ENCODE measurements around the gene TRIM72. TPM values are rescaled to one million over a fixed set of nuclear protein-coding genes. Genes with fewer than 3 reads are reported as not detected.

TRIM72 gene
- total and polyA plus RNA-seq, 9 of the 15 experiments (the other 6 are each of a cell fraction or from before 2014, with no cell fraction given) = under 0.01 TPM; not detected in 8

GRCh38 chr16:31196324-31197088 is 17.4 kb upstream of the TRIM72 start (continued):
- TF ChIP-seq ZHX1 (conservative IDR thresholded peaks at IDR 0.05; ENCODE audit: low read length) (no peak), PRDM10 (IDR thresholded peaks at IDR 0.05; ENCODE audit: partially characterized antibody) (no peak), NEUROD1 (IDR thresholded peaks at IDR 0.05; ENCODE audit: borderline replicate concordance, low read depth, low read length, partially characterized antibody) (no peak), MGA (IDR thresholded peaks at IDR 0.05) (no peak), NR0B1 (IDR thresholded peaks at IDR 0.05; ENCODE audit: partially characterized antibody) (no peak), ESRRB (CRISPR knock-in tag; IDR thresholded peaks at IDR 0.05; ENCODE audit: borderline replicate concordance) (no peak)

Data from K562 (cell line).